ENCODE measurements around the gene ZSWIM8.

GRCh38 chr10:73810358-73810734, 24.9 kb downstream of the ZSWIM8 start:
- TF ChIP-seq POLR2A (IDR thresholded peaks at IDR 0.05; ENCODE audit: low read depth, low read length) (no peak), POLR2AphosphoS5 (IDR thresholded peaks at IDR 0.05; ENCODE audit: low read depth, low read length) (no peak), TAF1 (IDR thresholded peaks at IDR 0.05; ENCODE audit: low read depth, low read length) (no peak), SPI1 (IDR thresholded peaks at IDR 0.05; ENCODE audit: low read depth, low read length) (no peak)

All from GM12891 (cell line).